Nucleus accumbens (tissue), 56 donors: ENCODE results near the gene OR2V2.
"Not testable (repeated sequence)": the region's sequence is repeated elsewhere in the genome, so short reads cannot be mapped to it uniquely, and the experiment has no call there.

Experiments
- DNase-seq, 56 donors: peaks; one replicate each; lab custom pipeline; 2025; lab: John Stamatoyannopoulos, UW

Gene OR2V2

GRCh38 chr5:181114284-181114843 is 33.0 kb upstream of the OR2V2 start:
- no peak for DNase-seq

- DNase-seq: no peak
These were observed 32.3 kb upstream of the OR2V2 start for GRCh38 chr5:181114844-181115778.

GRCh38 chr5:181118369-181118768 is 29.0 kb upstream of the OR2V2 start:
- no peak for DNase-seq

- no peak for DNase-seq
These were observed 28.3 kb upstream of the OR2V2 start for GRCh38 chr5:181119105-181119504.

- DNase-seq: no peak
These were observed 27.1 kb upstream of the OR2V2 start for GRCh38 chr5:181120306-181120705.

GRCh38 chr5:181120761-181121160 is 26.6 kb upstream of the OR2V2 start:
- no peak for DNase-seq

GRCh38 chr5:181121675-181122561 is 25.5 kb upstream of the OR2V2 start:
- DNase-seq: no peak

- DNase-seq: no peak
These were observed 22.9 kb upstream of the OR2V2 start for GRCh38 chr5:181124526-181124925.

GRCh38 chr5:181126841-181127240 is 20.5 kb upstream of the OR2V2 start:
- no peak for DNase-seq

- no peak for DNase-seq
These were observed 19.9 kb upstream of the OR2V2 start for GRCh38 chr5:181127456-181127855.

- no peak for DNase-seq
These were observed 19.3 kb upstream of the OR2V2 start for GRCh38 chr5:181127907-181128626.

GRCh38 chr5:181129601-181130000 is 17.8 kb upstream of the OR2V2 start:
- DNase-seq: no peak

GRCh38 chr5:181130081-181130480 is 17.3 kb upstream of the OR2V2 start:
- not testable (repeated sequence) for DNase-seq

- no peak for DNase-seq
These were observed 16.4 kb upstream of the OR2V2 start, which contains the start of gene OR2V1 for GRCh38 chr5:181130832-181131496. OR2V1 (minus strand) TSS chr5:181131169; CDS start chr5:181125304, 5,865 bp downstream.

- DNase-seq: no peak
These were observed 15.9 kb upstream of the OR2V2 start for GRCh38 chr5:181131514-181131913.

GRCh38 chr5:181133083-181133482 is 14.3 kb upstream of the OR2V2 start:
- no peak for DNase-seq

- peak in 6 of 56 donors; percentile 1 to 39 (median 8) for DNase-seq
These were observed 13.7 kb upstream of the OR2V2 start for GRCh38 chr5:181133610-181134231.

GRCh38 chr5:181134259-181134658 is 13.1 kb upstream of the OR2V2 start:
- no peak for DNase-seq

GRCh38 chr5:181136361-181136955 is 10.9 kb upstream of the OR2V2 start:
- no peak for DNase-seq
